Panc1 (cell line): ENCODE measurements around the gene RASGEF1C. TPM values are rescaled to one million over a fixed set of nuclear protein-coding genes. Genes with fewer than 3 reads are reported as not detected.
A peak's percentile ranks its signal among the peaks of the same experiment; 100 is the strongest.

ENCODE experiments used
- ATAC-seq: fragments of 200-7000 bp; cut with Tn5 transposase; 2 replicates; pipeline ENCODE4 v1.9.1; 2020; ENCODE audit warnings: mild to moderate bottlenecking, moderate library complexity
- BruUV-seq: library from RNA; stranded (reverse); fragments of 400-500 nt; replicated peaks from 2 replicates; lab custom pipeline; 2021; lab: Mats Ljungman, UMichigan
- CTCF ChIA-PET: fragments of 300-600 bp; sonication (Branson Sonifier 250); formaldehyde crosslinking; loops from one replicate; lab custom pipeline; 2022; ENCODE audit warnings: antibody characterized with exemption; lab: Charles Lee
- POLR2A ChIA-PET: fragments of 300-600 bp; sonication (Branson Sonifier 250); formaldehyde crosslinking; loops from one replicate; lab custom pipeline; 2022; ENCODE audit warnings: antibody characterized with exemption; lab: Charles Lee
- DNase-seq: peaks from one replicate; pipeline ENCODE4 v3.0.0-alpha.2; 2010; ENCODE audit warnings: low read depth, low spot score
- H3K27ac ChIP-seq: 2 replicates; pipeline ENCODE4 v1.5.1; 2011; ENCODE audit warnings: mild to moderate bottlenecking, low read length, inconsistent platforms
- H3K27me3 ChIP-seq: fragments of 200-500 bp; sonication (Bioruptor generic); 2 replicates; pipeline ENCODE4 v1.6.0; 2014; ENCODE audit warnings: low read length, inconsistent platforms; ENCODE audit not compliant: control insufficient read depth, insufficient read depth
- H3K36me3 ChIP-seq: fragments of 200-500 bp; sonication (Bioruptor generic); 2 replicates; pipeline ENCODE4 v1.5.1; 2014; ENCODE audit warnings: inconsistent platforms, mild to moderate bottlenecking, low read length, moderate library complexity; ENCODE audit not compliant: control insufficient read depth, insufficient read depth
- H3K4me1 ChIP-seq: 2 replicates; pipeline ENCODE4 v1.5.1; 2011; ENCODE audit warnings: inconsistent platforms, mild to moderate bottlenecking, low read length, moderate library complexity; ENCODE audit not compliant: control insufficient read depth, insufficient read depth
- H3K4me3 ChIP-seq, 2 experiments: 2 replicates each; pipeline ENCODE4 v1.5.1; 2011 to 2012; ENCODE audit warnings: low read depth in 2 of 2, low read length in 2 of 2, mild to moderate bottlenecking in 2 of 2, inconsistent platforms in 1 of 2, moderate library complexity in 1 of 2
- H3K9me3 ChIP-seq: fragments of 200-500 bp; sonication (Bioruptor generic); 2 replicates; pipeline ENCODE4 v1.5.1; 2014; ENCODE audit warnings: low read depth, mild to moderate bottlenecking, inconsistent platforms, low read length, moderate library complexity; ENCODE audit not compliant: control insufficient read depth, insufficient read depth
- CTCF ChIP-seq: fragments of 450-650 bp; IDR thresholded peaks from 2 replicates; pipeline ENCODE4 v1.5.1; 2017; ENCODE audit warnings: mild to moderate bottlenecking
- POLR2AphosphoS5 ChIP-seq: IDR thresholded peaks from 2 replicates; pipeline ENCODE4 v1.6.1; 2012; ENCODE audit warnings: mild to moderate bottlenecking, low read depth, low read length, moderate library complexity
- SIN3A ChIP-seq: IDR thresholded peaks from 2 replicates; pipeline ENCODE4 v1.6.1; 2012; ENCODE audit warnings: low read depth, mild to moderate bottlenecking, low read length, moderate library complexity, borderline replicate concordance; ENCODE audit not compliant: insufficient read depth
- TCF7L2 ChIP-seq: IDR thresholded peaks from 2 replicates; pipeline ENCODE4 v1.6.1; 2011; ENCODE audit warnings: mild to moderate bottlenecking, low read depth, low read length, inconsistent platforms
- in situ Hi-C: cut with HindIII; loops from 2 replicates; pipeline ENCODE4 v1.10.0; 2016; ENCODE audit warnings: low sequenced_read_pairs, low pct_unique_long_range_greater_than_20kb
- intact Hi-C: fragments of 100-400 bp; cut with micrococcal nuclease; formaldehyde crosslinking; loops from one replicate; pipeline ENCODE4 v1.10.0; 2022; ENCODE audit not compliant: unreplicated experiment
- total RNA-seq: library from RNA; stranded (reverse); gene quantifications from one replicate; pipeline ENCODE4 v1.2.1, GENCODE V29; 2021; ENCODE audit not compliant: unreplicated experiment
- TF ChIP-seq, protein P1 (sequence below), 2 experiments: IDR thresholded peaks; 2 replicates each; pipeline ENCODE4 v1.6.1; 2011 to 2012; ENCODE audit warnings: low read depth in 2 of 2, control low read depth in 1 of 2, low read length in 1 of 2, mild to moderate bottlenecking in 1 of 2, moderate library complexity in 1 of 2; ENCODE audit not compliant: insufficient read depth in 1 of 2

RASGEF1C gene
- total RNA-seq, 1 experiment from 2014 or later, result 0.49 TPM

- Histone ChIP-seq H3K27ac (no peak overlapping the region), H3K4me3 (no peak overlapping the region), H3K9me3 (no peaks in the 10 kb centered on the region), H3K27me3 (no peaks in the 10 kb centered on the region), H3K4me1 (no peaks in the 10 kb centered on the region), H3K36me3 (no peaks in the 10 kb centered on the region)
- 0 out of 2 replicates have a peak, but pooled peaks have one; percentile 16 for ATAC-seq
- DNase-seq, result no peak
- POLR2A ChIA-PET, result no interaction called here
- CTCF ChIA-PET, result interaction anchor here (0.6 kb wide), 1 partner anchor 258 kb away, joined by 3 read pairs; no protein-coding TSS in a partner anchor
- TF ChIP-seq TCF7L2 (no peak), POLR2AphosphoS5 (no peak)
- in situ Hi-C loops, result no loop called here
- intact Hi-C loops, result no loop called here
- BruUV-seq, result no TSS peak
Observed at GRCh38 chr5:180216646-180217171, 7.7 kb upstream of the RASGEF1C start.

DNA sequence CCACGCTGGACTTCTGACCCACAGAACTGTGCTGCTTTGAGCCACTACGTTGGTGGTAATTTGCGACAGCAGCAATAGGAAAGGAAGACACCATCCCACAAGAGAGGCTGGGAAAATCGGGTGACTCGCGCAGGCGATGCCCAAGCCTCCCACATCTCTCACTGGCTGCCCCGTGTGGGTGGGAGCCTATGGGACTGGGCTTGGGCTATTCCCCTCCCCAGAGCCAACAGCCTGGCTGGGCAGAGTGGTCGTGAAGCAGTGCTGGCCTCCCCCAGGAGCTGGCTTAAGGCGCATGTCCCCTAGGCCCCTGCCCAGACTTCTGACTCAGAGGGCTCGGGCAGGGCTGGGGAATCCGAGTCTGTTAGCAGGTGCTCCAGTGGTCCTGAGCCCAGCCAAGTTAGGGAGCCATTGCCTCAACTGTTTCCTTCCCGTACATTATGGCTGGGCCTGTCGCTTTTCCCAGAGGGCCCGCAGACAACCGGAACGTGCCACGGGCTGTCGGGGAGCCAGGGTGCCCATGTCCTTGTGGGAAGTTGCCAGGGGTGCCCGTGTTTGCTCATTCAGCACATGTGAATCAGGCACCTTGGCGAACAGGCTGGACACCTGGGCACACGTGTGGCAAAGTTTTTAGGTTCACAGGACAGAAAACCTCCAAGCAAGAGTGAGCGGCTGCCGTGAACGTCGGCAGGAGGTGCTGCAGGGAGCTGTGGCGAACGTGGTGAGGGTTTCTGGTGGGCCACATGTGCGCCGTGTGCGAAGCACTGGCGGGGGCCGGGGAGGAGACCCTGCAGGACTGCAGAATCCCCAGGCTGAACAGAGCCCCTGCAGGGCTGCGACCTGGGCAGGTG, 7.0 kb upstream of the RASGEF1C start:
- H3K9me3 ChIP-seq, result no peaks in the 10 kb centered on the region
- ChIA-PET POLR2A (no interaction called here), CTCF (interaction anchor here (0.6 kb wide), 1 partner anchor 258 kb away, joined by 3 read pairs; no protein-coding TSS in a partner anchor)
- TF ChIP-seq SIN3A (no peak), CTCF (no peak), TCF7L2 (no peak), POLR2AphosphoS5 (no peak)
- TF ChIP-seq, protein P1, sequence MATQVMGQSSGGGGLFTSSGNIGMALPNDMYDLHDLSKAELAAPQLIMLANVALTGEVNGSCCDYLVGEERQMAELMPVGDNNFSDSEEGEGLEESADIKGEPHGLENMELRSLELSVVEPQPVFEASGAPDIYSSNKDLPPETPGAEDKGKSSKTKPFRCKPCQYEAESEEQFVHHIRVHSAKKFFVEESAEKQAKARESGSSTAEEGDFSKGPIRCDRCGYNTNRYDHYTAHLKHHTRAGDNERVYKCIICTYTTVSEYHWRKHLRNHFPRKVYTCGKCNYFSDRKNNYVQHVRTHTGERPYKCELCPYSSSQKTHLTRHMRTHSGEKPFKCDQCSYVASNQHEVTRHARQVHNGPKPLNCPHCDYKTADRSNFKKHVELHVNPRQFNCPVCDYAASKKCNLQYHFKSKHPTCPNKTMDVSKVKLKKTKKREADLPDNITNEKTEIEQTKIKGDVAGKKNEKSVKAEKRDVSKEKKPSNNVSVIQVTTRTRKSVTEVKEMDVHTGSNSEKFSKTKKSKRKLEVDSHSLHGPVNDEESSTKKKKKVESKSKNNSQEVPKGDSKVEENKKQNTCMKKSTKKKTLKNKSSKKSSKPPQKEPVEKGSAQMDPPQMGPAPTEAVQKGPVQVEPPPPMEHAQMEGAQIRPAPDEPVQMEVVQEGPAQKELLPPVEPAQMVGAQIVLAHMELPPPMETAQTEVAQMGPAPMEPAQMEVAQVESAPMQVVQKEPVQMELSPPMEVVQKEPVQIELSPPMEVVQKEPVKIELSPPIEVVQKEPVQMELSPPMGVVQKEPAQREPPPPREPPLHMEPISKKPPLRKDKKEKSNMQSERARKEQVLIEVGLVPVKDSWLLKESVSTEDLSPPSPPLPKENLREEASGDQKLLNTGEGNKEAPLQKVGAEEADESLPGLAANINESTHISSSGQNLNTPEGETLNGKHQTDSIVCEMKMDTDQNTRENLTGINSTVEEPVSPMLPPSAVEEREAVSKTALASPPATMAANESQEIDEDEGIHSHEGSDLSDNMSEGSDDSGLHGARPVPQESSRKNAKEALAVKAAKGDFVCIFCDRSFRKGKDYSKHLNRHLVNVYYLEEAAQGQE (IDR thresholded peaks at IDR 0.05; ENCODE audit: insufficient read depth in 1 of 2, low read depth in 2 of 2, low read length in 1 of 2), result no peak
- ATAC-seq (0 out of 2 replicates have a peak, but pooled peaks have one; percentile 11), DNase-seq (no peak)
- no peak overlapping the region for H3K27ac ChIP-seq
- no peaks in the 10 kb centered on the region for H3K36me3 ChIP-seq
- no TSS peak for BruUV-seq
- in situ Hi-C loops (no loop called here), intact Hi-C loops (no loop called here)
- no peaks in the 10 kb centered on the region for H3K4me1 ChIP-seq
- no peaks in the 10 kb centered on the region for H3K27me3 ChIP-seq
- no peak overlapping the region for H3K4me3 ChIP-seq
